Measurements from ENCODE around the gene UNC5C. TPM values are rescaled to one million over a fixed set of nuclear protein-coding genes. Genes with fewer than 3 reads are reported as not detected.

Gene UNC5C
- total RNA-seq, 4 donors from 2014 or later = 3.3 to 21.6 (median 7.9) TPM

DNA sequence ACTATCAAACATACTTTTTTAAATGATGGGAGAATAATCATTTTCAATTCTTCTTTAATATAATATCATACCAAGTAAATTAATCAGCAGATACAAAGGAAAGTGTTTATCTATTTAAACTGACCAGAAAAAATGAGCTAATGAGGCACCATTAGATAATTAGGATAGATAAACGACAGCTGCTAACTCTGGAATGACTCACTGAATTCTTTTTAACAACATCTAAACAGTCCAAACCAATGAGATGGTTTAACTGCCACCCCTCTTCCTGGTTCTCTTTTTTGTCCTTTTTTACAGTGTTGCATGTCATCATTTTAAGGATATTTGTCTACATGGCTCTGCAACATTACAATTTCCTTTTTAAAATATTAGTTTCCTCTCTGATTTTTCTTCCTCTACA is 41.6 kb downstream of the UNC5C start:
- TF ChIP-seq, protein P1, sequence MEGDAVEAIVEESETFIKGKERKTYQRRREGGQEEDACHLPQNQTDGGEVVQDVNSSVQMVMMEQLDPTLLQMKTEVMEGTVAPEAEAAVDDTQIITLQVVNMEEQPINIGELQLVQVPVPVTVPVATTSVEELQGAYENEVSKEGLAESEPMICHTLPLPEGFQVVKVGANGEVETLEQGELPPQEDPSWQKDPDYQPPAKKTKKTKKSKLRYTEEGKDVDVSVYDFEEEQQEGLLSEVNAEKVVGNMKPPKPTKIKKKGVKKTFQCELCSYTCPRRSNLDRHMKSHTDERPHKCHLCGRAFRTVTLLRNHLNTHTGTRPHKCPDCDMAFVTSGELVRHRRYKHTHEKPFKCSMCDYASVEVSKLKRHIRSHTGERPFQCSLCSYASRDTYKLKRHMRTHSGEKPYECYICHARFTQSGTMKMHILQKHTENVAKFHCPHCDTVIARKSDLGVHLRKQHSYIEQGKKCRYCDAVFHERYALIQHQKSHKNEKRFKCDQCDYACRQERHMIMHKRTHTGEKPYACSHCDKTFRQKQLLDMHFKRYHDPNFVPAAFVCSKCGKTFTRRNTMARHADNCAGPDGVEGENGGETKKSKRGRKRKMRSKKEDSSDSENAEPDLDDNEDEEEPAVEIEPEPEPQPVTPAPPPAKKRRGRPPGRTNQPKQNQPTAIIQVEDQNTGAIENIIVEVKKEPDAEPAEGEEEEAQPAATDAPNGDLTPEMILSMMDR (IDR thresholded peaks at IDR 0.05) = no peak
- no peak for TF ChIP-seq POLR2A (IDR thresholded peaks at IDR 0.05)
- Histone ChIP-seq H3K4me1 (no peaks in the 10 kb centered on the region), H3K27me3 (no peaks in the 10 kb centered on the region), H3K4me3 (no peak overlapping the region), H3K9me3 (no peaks in the 10 kb centered on the region), H3K27ac (no peak overlapping the region), H3K36me3 (no peaks in the 10 kb centered on the region)
- intact Hi-C loops (cut with DNase I; ENCODE audit: low total_unique reads) = no loop called here
- DNase-seq = no peak

DNA sequence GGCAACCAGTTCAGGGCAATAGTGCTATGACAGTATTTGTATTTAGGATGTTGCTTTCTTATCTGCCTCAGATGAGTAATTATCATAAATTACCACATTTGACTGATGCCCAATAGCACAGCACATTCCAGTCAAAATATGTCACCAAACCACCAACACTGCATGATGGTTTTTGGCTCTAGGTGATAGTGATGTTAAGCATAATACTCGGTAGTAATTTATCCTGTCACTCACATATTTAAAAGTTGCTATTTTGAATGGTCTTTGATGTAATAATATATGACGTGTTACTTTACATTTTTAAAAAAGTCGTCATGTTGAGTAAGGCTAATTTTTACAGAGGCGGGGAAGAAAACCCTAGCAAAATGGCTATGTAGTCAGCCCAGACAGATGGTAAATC is 42.5 kb downstream of the UNC5C start:
- no peaks in the 10 kb centered on the region for H3K36me3 ChIP-seq
- TF ChIP-seq POLR2A (IDR thresholded peaks at IDR 0.05) = no peak
- TF ChIP-seq, protein P1 (IDR thresholded peaks at IDR 0.05) = no peak
- intact Hi-C loops (cut with DNase I; ENCODE audit: low total_unique reads) = no loop called here

DNA sequence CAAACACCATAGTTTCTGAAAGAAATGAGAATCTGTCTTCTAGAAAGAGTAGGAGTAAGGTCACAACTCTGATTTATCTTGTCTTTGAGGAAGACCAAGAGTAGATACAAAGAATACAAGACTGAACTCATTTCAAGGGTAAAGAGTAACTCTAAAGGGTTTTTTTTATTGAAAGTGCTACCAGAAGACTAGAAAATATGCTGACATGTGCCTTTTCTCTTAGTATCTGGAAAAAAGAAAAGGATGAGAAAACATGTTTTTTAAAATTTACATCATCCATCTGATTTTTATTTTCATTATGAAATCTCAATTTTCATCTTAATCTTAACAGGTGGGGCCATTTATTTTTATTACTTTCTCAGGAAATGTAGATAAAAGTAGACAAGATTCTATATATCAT is 43.0 kb downstream of the UNC5C start:
- Histone ChIP-seq H3K27ac (no peak overlapping the region), H3K36me3 (no peaks in the 10 kb centered on the region), H3K9me3 (no peaks in the 10 kb centered on the region), H3K4me3 (no peak overlapping the region), H3K4me1 (no peaks in the 10 kb centered on the region), H3K27me3 (no peaks in the 10 kb centered on the region)
- TF ChIP-seq, protein P1 (IDR thresholded peaks at IDR 0.05) = no peak
- TF ChIP-seq POLR2A (IDR thresholded peaks at IDR 0.05) = no peak
- intact Hi-C loops (cut with DNase I; ENCODE audit: low total_unique reads) = no loop called here
- no peak for DNase-seq

More for the DNA sequence above, 42.5 kb downstream of the UNC5C start:
- Histone ChIP-seq H3K27ac (no peak overlapping the region), H3K27me3 (no peaks in the 10 kb centered on the region), H3K4me3 (no peak overlapping the region), H3K4me1 (no peaks in the 10 kb centered on the region), H3K9me3 (no peaks in the 10 kb centered on the region)
- no peak for DNase-seq

DNA sequence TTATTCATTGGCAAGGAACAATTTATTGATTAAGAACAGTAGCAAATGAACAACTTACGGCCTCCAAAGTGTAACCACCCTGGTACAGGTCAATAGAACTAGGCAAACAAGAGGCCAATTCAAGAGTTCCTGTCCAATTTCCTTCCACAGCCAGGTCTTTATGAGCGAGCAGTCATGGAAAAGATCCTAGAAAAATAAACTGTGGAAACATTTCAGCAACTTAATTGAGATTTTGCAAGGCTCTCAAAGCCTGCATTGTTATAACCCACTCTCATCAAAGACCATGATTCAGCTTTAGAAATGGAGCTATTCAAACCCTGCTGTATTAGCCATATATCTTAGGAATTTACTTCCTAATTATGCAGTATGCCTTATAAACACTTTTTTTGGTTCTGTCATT is 43.6 kb downstream of the UNC5C start:
- intact Hi-C loops (cut with DNase I; ENCODE audit: low total_unique reads) = no loop called here
- H3K9me3 ChIP-seq = no peaks in the 10 kb centered on the region
- TF ChIP-seq, protein P1 (IDR thresholded peaks at IDR 0.05) = no peak
- TF ChIP-seq POLR2A (IDR thresholded peaks at IDR 0.05) = no peak
- no peak overlapping the region for H3K4me3 ChIP-seq
- no peak overlapping the region for H3K27ac ChIP-seq
- H3K36me3 ChIP-seq = no peaks in the 10 kb centered on the region
- no peaks in the 10 kb centered on the region for H3K27me3 ChIP-seq
- no peak for DNase-seq
- no peaks in the 10 kb centered on the region for H3K4me1 ChIP-seq

DNA sequence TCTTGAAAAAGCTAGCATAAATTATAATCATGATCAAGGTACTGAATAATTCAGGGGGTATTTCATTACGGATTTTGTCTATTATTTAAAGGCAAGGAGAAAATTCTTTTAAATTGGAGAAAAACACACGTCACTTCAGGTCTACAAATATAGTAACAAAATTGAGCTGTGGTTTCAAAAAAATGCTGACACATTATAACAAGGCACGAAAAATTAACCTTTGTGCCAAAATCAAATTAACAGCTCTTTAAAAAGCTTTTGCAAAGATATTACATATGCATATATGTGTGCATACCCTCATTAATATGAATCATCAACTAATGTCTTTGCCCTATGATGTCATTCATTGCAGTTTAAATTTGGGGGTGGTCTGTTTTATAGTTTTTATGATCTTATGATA is 44.3 kb downstream of the UNC5C start:
- TF ChIP-seq POLR2A (IDR thresholded peaks at IDR 0.05) = no peak
- TF ChIP-seq, protein P1 (IDR thresholded peaks at IDR 0.05) = no peak
- H3K36me3 ChIP-seq = no peaks in the 10 kb centered on the region
- DNase-seq = no peak
- no peaks in the 10 kb centered on the region for H3K27me3 ChIP-seq
- H3K4me3 ChIP-seq = no peak overlapping the region
- intact Hi-C loops (cut with DNase I; ENCODE audit: low total_unique reads) = no loop called here
- H3K9me3 ChIP-seq = no peaks in the 10 kb centered on the region
- no peak overlapping the region for H3K27ac ChIP-seq
- no peaks in the 10 kb centered on the region for H3K4me1 ChIP-seq

Measured in uterus (tissue), 4 donors.